Glutamatergic neuron (in vitro differentiated cells): Measurements from ENCODE around the gene PIGV. TPM values are rescaled to one million over a fixed set of nuclear protein-coding genes. Genes with fewer than 3 reads are reported as not detected.

ENCODE experiments used
- DNase-seq: peaks from one replicate; pipeline ENCODE4 v3.0.0; 2022
- H3K27ac Mint-ChIP-seq: one replicate; pipeline ENCODE4 v1.8.0; 2020; ENCODE audit warnings: mild to moderate bottlenecking, mixed read lengths, inconsistent platforms; ENCODE audit not compliant: unreplicated experiment
- H3K27me3 Mint-ChIP-seq: one replicate; pipeline ENCODE4 v1.8.0; 2020; ENCODE audit warnings: mild to moderate bottlenecking, moderate library complexity, mixed read lengths, inconsistent platforms; ENCODE audit not compliant: unreplicated experiment
- H3K36me3 Mint-ChIP-seq: one replicate; pipeline ENCODE4 v1.8.0; 2020; ENCODE audit warnings: mild to moderate bottlenecking, mixed read lengths, inconsistent platforms; ENCODE audit not compliant: unreplicated experiment
- H3K4me1 Mint-ChIP-seq: one replicate; pipeline ENCODE4 v1.8.0; 2020; ENCODE audit warnings: mild to moderate bottlenecking, low read depth, mixed read lengths, inconsistent platforms; ENCODE audit not compliant: unreplicated experiment
- H3K4me3 Mint-ChIP-seq: one replicate; pipeline ENCODE4 v1.8.0; 2020; ENCODE audit warnings: mild to moderate bottlenecking, mixed read lengths, inconsistent platforms; ENCODE audit not compliant: unreplicated experiment
- H3K9me3 Mint-ChIP-seq: one replicate; pipeline ENCODE4 v1.8.0; 2020; ENCODE audit warnings: mild to moderate bottlenecking, moderate library complexity, mixed read lengths, inconsistent platforms; ENCODE audit not compliant: unreplicated experiment
- total RNA-seq: library from RNA; stranded (reverse); fragmentation: NEBNext Ultra II Directional; extraction: Animal tissue kit (Norgen Biotek cat#: 25700); gene quantifications from one replicate; pipeline ENCODE4 v1.2.1, GENCODE V29; 2021; ENCODE audit not compliant: unreplicated experiment
- TF ChIP-seq, protein P1 (sequence below): fragments of 200-600 bp; sonication (generic); IDR thresholded peaks from one replicate; pipeline ENCODE4 v1.5.0; 2021; ENCODE audit not compliant: partially characterized antibody, unreplicated experiment

Gene PIGV
- total RNA-seq, 1 donor from 2014 or later, result 6.7 TPM

DNA sequence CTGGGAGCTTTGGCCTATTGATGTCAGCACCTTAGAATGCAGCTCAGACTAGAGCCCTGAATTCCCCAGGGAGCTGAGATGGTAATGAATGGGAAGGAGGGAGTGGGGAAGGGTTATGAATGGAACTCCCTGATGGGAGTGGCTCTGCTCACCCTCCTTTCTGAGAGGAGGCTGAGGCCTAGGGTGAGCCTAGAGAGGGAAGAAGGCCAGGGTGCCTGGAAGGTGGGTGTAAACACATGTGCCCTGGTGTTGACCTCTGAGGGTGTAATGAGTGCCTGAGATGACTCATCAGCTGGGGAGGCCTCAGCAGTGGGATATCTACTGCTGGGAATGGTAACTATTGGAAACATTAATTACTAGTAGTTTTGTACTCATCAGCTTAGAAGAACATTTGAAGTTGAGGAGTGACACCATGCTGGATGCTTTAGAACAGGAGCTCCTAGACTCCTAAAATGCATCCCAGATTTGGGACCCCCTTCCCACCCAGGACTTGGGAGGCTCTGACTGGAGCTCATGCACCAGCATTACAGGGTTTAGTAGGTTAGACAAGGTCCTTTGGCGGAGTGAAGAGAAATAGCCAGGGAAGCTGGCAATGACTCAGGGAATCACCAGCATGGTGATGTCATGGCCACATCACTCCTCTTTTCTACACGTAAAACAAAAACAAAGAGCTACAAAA, 16.0 kb upstream of the PIGV start:
- Mint-ChIP-seq H3K4me3 (peak overlapping the region; percentile 25), H3K27ac (peak overlapping the region; percentile 55), H3K27me3 (peaks cover 8% of the 10 kb centered on the region), H3K9me3 (peaks cover 19% of the 10 kb centered on the region), H3K4me1 (peaks cover 8% of the 10 kb centered on the region), H3K36me3 (peaks cover 11% of the 10 kb centered on the region)
- TF ChIP-seq, protein P1, sequence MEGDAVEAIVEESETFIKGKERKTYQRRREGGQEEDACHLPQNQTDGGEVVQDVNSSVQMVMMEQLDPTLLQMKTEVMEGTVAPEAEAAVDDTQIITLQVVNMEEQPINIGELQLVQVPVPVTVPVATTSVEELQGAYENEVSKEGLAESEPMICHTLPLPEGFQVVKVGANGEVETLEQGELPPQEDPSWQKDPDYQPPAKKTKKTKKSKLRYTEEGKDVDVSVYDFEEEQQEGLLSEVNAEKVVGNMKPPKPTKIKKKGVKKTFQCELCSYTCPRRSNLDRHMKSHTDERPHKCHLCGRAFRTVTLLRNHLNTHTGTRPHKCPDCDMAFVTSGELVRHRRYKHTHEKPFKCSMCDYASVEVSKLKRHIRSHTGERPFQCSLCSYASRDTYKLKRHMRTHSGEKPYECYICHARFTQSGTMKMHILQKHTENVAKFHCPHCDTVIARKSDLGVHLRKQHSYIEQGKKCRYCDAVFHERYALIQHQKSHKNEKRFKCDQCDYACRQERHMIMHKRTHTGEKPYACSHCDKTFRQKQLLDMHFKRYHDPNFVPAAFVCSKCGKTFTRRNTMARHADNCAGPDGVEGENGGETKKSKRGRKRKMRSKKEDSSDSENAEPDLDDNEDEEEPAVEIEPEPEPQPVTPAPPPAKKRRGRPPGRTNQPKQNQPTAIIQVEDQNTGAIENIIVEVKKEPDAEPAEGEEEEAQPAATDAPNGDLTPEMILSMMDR, result no peak
- DNase-seq, result no peak

DNA sequence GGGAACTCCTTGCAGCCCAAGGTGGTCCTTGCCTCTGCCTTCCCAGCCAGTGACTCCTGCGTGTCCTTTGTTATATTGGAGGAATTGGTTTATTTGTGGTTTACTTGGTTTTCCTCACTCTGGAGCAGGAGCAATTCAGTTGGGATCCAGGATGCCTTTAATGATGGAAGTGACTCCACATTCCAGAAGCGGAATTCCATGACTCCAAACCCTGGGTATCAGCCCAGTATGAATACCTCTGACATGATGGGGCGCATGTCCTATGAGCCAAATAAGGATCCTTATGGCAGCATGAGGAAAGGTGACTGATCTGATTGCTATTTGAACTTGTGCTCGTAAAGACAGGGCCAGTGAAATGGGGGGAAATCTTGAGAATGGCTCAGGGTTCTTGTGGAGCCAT, 15.1 kb upstream of the PIGV start:
- peaks cover 19% of the 10 kb centered on the region for H3K9me3 Mint-ChIP-seq
- peaks cover 8% of the 10 kb centered on the region for H3K27me3 Mint-ChIP-seq
- H3K27ac Mint-ChIP-seq, result no peak overlapping the region
- TF ChIP-seq, protein P1, result no peak
- DNase-seq, result no peak
- peaks cover 11% of the 10 kb centered on the region for H3K36me3 Mint-ChIP-seq
- H3K4me1 Mint-ChIP-seq, result peaks cover 8% of the 10 kb centered on the region
- no peak overlapping the region for H3K4me3 Mint-ChIP-seq

DNA sequence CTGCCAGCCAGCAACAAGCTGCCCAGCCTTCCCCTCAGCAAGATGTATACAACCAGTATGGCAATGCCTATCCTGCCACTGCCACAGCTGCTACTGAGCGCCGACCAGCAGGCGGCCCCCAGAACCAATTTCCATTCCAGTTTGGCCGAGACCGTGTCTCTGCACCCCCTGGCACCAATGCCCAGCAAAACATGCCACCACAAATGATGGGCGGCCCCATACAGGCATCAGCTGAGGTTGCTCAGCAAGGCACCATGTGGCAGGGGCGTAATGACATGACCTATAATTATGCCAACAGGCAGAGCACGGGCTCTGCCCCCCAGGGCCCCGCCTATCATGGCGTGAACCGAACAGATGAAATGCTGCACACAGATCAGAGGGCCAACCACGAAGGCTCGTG, 13.3 kb upstream of the PIGV start:
- no peak for DNase-seq
- no peak overlapping the region for H3K4me3 Mint-ChIP-seq
- no peak overlapping the region for H3K27ac Mint-ChIP-seq
- TF ChIP-seq, protein P1, result no peak
- H3K27me3 Mint-ChIP-seq, result peaks cover 12% of the 10 kb centered on the region
- peaks cover 16% of the 10 kb centered on the region for H3K36me3 Mint-ChIP-seq
- H3K4me1 Mint-ChIP-seq, result peaks cover 6% of the 10 kb centered on the region
- H3K9me3 Mint-ChIP-seq, result peaks cover 21% of the 10 kb centered on the region

DNA sequence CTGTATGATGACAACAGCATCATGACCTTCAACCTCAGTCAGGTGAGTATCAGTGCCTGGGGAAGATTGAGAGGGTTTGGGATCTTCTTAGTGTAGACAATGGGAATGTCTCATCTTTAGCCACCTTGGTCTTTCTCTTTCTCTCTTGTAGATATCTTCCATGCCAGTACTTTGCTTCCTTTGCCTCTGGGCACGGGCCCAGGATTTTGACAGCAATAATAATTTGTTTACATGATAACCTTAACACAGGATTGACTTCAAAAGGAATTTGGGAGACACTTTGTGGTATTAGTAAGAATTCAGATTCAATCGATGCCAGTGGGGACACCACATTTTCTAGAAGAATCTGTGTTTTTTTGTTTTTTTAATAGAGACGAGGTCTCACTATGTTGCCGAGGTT, 12.1 kb upstream of the PIGV start:
- Mint-ChIP-seq H3K4me3 (no peak overlapping the region), H3K27ac (no peak overlapping the region), H3K36me3 (peaks cover 13% of the 10 kb centered on the region), H3K4me1 (peaks cover 4% of the 10 kb centered on the region), H3K9me3 (peaks cover 20% of the 10 kb centered on the region), H3K27me3 (peaks cover 9% of the 10 kb centered on the region)
- TF ChIP-seq, protein P1, result no peak
- no peak for DNase-seq

DNA sequence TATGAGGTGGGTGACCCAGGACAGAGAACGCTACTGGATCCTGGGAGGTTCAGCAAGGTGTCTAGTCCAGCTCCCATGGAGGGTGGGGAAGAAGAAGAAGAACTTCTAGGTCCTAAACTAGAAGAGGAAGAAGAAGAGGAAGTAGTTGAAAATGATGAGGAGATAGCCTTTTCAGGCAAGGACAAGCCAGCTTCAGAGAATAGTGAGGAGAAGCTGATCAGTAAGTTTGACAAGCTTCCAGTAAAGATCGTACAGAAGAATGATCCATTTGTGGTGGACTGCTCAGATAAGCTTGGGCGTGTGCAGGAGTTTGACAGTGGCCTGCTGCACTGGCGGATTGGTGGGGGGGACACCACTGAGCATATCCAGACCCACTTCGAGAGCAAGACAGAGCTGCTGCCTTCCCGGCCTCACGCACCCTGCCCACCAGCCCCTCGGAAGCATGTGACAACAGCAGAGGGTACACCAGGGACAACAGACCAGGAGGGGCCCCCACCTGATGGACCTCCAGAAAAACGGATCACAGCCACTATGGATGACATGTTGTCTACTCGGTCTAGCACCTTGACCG, 8.6 kb upstream of the PIGV start:
- Mint-ChIP-seq H3K27me3 (peaks cover 7% of the 10 kb centered on the region), H3K27ac (no peak overlapping the region), H3K9me3 (peaks cover 12% of the 10 kb centered on the region), H3K4me3 (no peak overlapping the region), H3K4me1 (no peaks in the 10 kb centered on the region), H3K36me3 (peaks cover 5% of the 10 kb centered on the region)
- DNase-seq, result no peak
- TF ChIP-seq, protein P1, result no peak
